SU-DHL-6 (cell line): ENCODE data around the gene INSIG1.

ENCODE experiments used
- H2AFZ ChIP-seq: fragments of 200-600 bp; sonication (generic); 2 replicates; pipeline ENCODE4 v1.6.1; 2014; ENCODE audit warnings: low read depth, mild to moderate bottlenecking, moderate library complexity, mixed read lengths, antibody characterized with exemption, low read length; ENCODE audit not compliant: severe bottlenecking
- H3F3A ChIP-seq: fragments of 200-600 bp; shearing (Covaris generic); 2 replicates; pipeline ENCODE4 v1.6.0; 2016; ENCODE audit warnings: antibody characterized with exemption, mild to moderate bottlenecking; ENCODE audit not compliant: insufficient read depth
- H3K27ac ChIP-seq: fragments of 200-600 bp; sonication (generic); 2 replicates; pipeline ENCODE4 v1.5.1; 2016; ENCODE audit warnings: low read depth, mild to moderate bottlenecking, low read length, moderate library complexity, mixed read lengths
- H3K27me3 ChIP-seq: fragments of 200-600 bp; sonication (generic), shearing (Covaris generic); 2 replicates; pipeline ENCODE4 v1.6.0; 2014; ENCODE audit warnings: mild to moderate bottlenecking, low read length
- H3K36me3 ChIP-seq: fragments of 200-600 bp; sonication (generic); 2 replicates; pipeline ENCODE4 v1.6.1; 2014; ENCODE audit warnings: mild to moderate bottlenecking, low read length, mixed read lengths
- H3K4me2 ChIP-seq: fragments of 300-600, 200-600 bp; shearing (Covaris generic), sonication (generic); 2 replicates; pipeline ENCODE4 v1.6.0; 2014; ENCODE audit warnings: low read length, low read depth, mild to moderate bottlenecking; ENCODE audit not compliant: poor library complexity, severe bottlenecking
- H3K4me3 ChIP-seq: fragments of 200-600 bp; sonication (generic); 2 replicates; pipeline ENCODE4 v1.5.1; 2014; ENCODE audit warnings: antibody characterized with exemption, low read length, mild to moderate bottlenecking, mixed read lengths; ENCODE audit not compliant: insufficient read depth, poor library complexity, severe bottlenecking
- H3K79me2 ChIP-seq: fragments of 200-600 bp; sonication (generic); 2 replicates; pipeline ENCODE4 v1.6.1; 2014; ENCODE audit warnings: mild to moderate bottlenecking, low read length, moderate library complexity; ENCODE audit not compliant: insufficient read depth
- H3K9ac ChIP-seq: fragments of 200-600 bp; sonication (generic); 2 replicates; pipeline ENCODE4 v1.7.0; 2014; ENCODE audit warnings: mild to moderate bottlenecking, low read length
- H3K9me2 ChIP-seq: fragments of 200-600 bp; sonication (generic); replicated peaks from 2 replicates; pipeline ENCODE4 v1.6.1; 2014; ENCODE audit warnings: low read length; ENCODE audit not compliant: insufficient read depth
- H3K9me3 ChIP-seq: fragments of 200-600 bp; sonication (generic); 2 replicates; pipeline ENCODE4 v1.6.1; 2014; ENCODE audit warnings: low read length, mixed read lengths; ENCODE audit not compliant: insufficient read depth
- H4K20me1 ChIP-seq: fragments of 200-600 bp; sonication (generic); 2 replicates; pipeline ENCODE4 v1.6.1; 2014; ENCODE audit warnings: low read depth, mild to moderate bottlenecking, antibody characterized with exemption, low read length, moderate library complexity, mixed read lengths
- EZH2phosphoT487 ChIP-seq: fragments of 200-600 bp; sonication (generic), shearing (Covaris generic); conservative IDR thresholded peaks from 2 replicates; pipeline ENCODE4 v1.6.1; 2018; ENCODE audit warnings: mild to moderate bottlenecking, antibody characterized with exemption, low read length, moderate library complexity, mixed read lengths
- TF ChIP-seq, protein P1 (sequence below): fragments of 200-600 bp; sonication (generic); IDR thresholded peaks from one replicate; pipeline ENCODE4 v1.5.1; 2017; ENCODE audit warnings: antibody characterized with exemption, mild to moderate bottlenecking, low read length, moderate library complexity; ENCODE audit not compliant: insufficient read depth, poor library complexity, severe bottlenecking

INSIG1 gene

DNA sequence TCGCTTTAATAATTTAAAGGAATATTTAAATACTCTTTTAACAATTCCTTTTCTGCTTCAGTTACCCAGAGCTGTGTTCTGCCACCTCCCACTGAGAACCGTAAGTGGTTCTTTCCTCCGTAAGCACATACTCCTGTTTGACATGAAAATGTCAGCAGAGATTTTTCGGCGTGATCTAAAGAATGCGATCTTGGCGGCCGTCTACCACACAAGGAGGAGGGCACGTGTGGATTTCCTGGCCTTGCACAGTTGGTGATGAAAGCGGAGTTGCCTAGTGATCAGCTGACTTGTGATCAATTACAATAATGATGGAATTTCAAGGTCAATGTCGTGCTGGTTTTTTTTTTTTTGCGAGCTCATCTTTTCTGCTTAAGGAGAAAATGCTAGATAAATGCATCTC, 35.6 kb upstream of the INSIG1 start:
- H3K36me3 ChIP-seq: no peaks in the 10 kb centered on the region
- no peaks in the 10 kb centered on the region for H3K9me3 ChIP-seq
- H3K9ac ChIP-seq: no peak overlapping the region
- no peak overlapping the region for H3K27ac ChIP-seq
- H3K4me2 ChIP-seq: no peak overlapping the region
- H3K79me2 ChIP-seq: no peaks in the 10 kb centered on the region
- H2AFZ ChIP-seq: no peak overlapping the region
- H3F3A ChIP-seq: no peaks in the 10 kb centered on the region
- H3K9me2 ChIP-seq: no peaks in the 10 kb centered on the region
- TF ChIP-seq EZH2phosphoT487: no peak
- TF ChIP-seq, protein P1, sequence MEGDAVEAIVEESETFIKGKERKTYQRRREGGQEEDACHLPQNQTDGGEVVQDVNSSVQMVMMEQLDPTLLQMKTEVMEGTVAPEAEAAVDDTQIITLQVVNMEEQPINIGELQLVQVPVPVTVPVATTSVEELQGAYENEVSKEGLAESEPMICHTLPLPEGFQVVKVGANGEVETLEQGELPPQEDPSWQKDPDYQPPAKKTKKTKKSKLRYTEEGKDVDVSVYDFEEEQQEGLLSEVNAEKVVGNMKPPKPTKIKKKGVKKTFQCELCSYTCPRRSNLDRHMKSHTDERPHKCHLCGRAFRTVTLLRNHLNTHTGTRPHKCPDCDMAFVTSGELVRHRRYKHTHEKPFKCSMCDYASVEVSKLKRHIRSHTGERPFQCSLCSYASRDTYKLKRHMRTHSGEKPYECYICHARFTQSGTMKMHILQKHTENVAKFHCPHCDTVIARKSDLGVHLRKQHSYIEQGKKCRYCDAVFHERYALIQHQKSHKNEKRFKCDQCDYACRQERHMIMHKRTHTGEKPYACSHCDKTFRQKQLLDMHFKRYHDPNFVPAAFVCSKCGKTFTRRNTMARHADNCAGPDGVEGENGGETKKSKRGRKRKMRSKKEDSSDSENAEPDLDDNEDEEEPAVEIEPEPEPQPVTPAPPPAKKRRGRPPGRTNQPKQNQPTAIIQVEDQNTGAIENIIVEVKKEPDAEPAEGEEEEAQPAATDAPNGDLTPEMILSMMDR: no peak
- no peaks in the 10 kb centered on the region for H4K20me1 ChIP-seq
- H3K4me3 ChIP-seq: no peak overlapping the region
- H3K27me3 ChIP-seq: no peaks in the 10 kb centered on the region

DNA sequence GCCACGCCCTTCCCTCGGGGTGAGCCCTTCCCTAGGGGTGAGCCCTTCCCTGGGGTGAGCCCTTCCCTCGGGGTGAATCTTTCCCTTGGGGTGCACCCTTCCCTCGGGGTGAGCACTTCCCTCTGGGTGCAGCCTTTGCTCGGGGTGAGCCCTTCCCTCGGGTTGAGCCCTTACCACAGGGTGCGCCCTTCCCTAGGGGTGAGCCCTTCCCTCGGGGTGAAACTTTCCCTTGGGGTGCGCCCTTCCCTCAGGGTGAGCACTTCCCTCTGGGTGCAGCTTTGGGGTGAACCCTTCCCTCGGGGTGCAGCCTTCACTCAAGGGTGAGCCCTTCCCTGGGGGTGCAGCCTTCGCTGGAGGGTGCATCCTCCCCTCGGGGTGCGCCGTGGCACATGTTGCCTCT, 34.6 kb upstream of the INSIG1 start:
- H3F3A ChIP-seq: no peaks in the 10 kb centered on the region
- no peaks in the 10 kb centered on the region for H3K9me2 ChIP-seq
- H3K79me2 ChIP-seq: no peaks in the 10 kb centered on the region
- no peak overlapping the region for H3K4me3 ChIP-seq
- no peak for TF ChIP-seq EZH2phosphoT487
- TF ChIP-seq, protein P1: no peak
- H3K27ac ChIP-seq: no peak overlapping the region
- no peaks in the 10 kb centered on the region for H3K27me3 ChIP-seq
- no peak overlapping the region for H2AFZ ChIP-seq
- no peaks in the 10 kb centered on the region for H3K9me3 ChIP-seq
- no peaks in the 10 kb centered on the region for H4K20me1 ChIP-seq
- no peak overlapping the region for H3K9ac ChIP-seq
- H3K4me2 ChIP-seq: no peak overlapping the region
- H3K36me3 ChIP-seq: no peaks in the 10 kb centered on the region

DNA sequence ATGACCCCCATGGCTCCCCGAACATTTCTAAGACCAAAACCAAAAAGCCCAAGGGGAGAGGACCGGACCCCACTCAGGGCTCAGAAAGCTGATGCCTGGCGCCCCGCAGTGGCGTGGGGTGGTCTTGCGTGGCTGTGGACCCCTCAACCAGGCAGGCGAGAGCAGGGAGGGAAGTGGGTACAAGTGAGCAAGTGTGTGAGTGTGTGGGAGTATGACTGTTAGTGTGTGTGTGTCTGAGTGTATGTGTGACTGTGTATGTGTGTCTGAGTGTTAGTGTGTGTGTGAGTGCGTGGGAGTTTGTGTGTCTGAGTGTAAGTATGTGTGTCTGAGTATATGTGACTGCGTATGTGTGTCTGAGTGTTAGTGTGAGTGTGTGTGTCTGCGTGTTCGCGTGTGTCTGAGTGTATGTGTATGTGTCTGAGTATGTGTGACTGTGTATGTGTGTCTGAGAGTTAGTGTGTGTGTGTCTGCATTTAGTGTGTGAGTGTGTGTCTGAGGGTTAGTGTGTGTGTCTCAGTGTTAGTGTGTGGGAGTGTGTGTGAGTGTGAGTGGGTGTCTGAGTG, 34.0 kb upstream of the INSIG1 start:
- H3K36me3 ChIP-seq: no peaks in the 10 kb centered on the region
- no peak for TF ChIP-seq EZH2phosphoT487
- TF ChIP-seq, protein P1: no peak
- no peaks in the 10 kb centered on the region for H3K9me3 ChIP-seq
- no peak overlapping the region for H3K4me3 ChIP-seq
- H3K9me2 ChIP-seq: no peaks in the 10 kb centered on the region
- H3K27me3 ChIP-seq: no peaks in the 10 kb centered on the region
- no peaks in the 10 kb centered on the region for H4K20me1 ChIP-seq
- H3K9ac ChIP-seq: no peak overlapping the region
- no peaks in the 10 kb centered on the region for H3K79me2 ChIP-seq
- H3F3A ChIP-seq: no peaks in the 10 kb centered on the region
- no peak overlapping the region for H3K27ac ChIP-seq
- no peak overlapping the region for H2AFZ ChIP-seq
- H3K4me2 ChIP-seq: no peak overlapping the region
